Bronchial epithelial cell (primary cell): ENCODE measurements around the gene RBM6. TPM values are rescaled to one million over a fixed set of nuclear protein-coding genes. Genes with fewer than 3 reads are reported as not detected.

Experiments
- DNase-seq: peaks from one replicate; pipeline ENCODE4 v3.0.0-alpha.2; 2010; ENCODE audit warnings: low read depth
- FAIRE-seq: peaks from 2 replicates; lab custom pipeline; 2011; peaks lifted over from hg19 to GRCh38; lab: Jason Lieb, UNC
- H3K27me3 ChIP-seq: 2 replicates; pipeline ENCODE4 v1.5.1; 2011; ENCODE audit warnings: low read length; ENCODE audit not compliant: control insufficient read depth, insufficient read depth
- H3K36me3 ChIP-seq: 2 replicates; pipeline ENCODE4 v1.5.1; 2011; ENCODE audit warnings: low read length; ENCODE audit not compliant: control insufficient read depth, insufficient read depth
- H3K4me3 ChIP-seq: 2 replicates; pipeline ENCODE4 v1.5.1; 2011; ENCODE audit warnings: mild to moderate bottlenecking, low read depth, low read length, control low read depth
- total RNA-seq: library from RNA; depleted of rRNA; stranded (reverse); fragments of >200 nt; gene quantifications from 2 replicates; pipeline ENCODE4 v1.2.1, GENCODE V29; 2014
- TF ChIP-seq, protein P1 (sequence below): IDR thresholded peaks from 2 replicates; pipeline ENCODE4 v1.5.1; 2011; ENCODE audit warnings: mild to moderate bottlenecking, moderate library complexity, low read length, control low read depth, inconsistent platforms; ENCODE audit not compliant: insufficient read depth, severe bottlenecking

RBM6 gene
- total RNA-seq, 1 donor from 2014 or later: 35.5 TPM

DNA sequence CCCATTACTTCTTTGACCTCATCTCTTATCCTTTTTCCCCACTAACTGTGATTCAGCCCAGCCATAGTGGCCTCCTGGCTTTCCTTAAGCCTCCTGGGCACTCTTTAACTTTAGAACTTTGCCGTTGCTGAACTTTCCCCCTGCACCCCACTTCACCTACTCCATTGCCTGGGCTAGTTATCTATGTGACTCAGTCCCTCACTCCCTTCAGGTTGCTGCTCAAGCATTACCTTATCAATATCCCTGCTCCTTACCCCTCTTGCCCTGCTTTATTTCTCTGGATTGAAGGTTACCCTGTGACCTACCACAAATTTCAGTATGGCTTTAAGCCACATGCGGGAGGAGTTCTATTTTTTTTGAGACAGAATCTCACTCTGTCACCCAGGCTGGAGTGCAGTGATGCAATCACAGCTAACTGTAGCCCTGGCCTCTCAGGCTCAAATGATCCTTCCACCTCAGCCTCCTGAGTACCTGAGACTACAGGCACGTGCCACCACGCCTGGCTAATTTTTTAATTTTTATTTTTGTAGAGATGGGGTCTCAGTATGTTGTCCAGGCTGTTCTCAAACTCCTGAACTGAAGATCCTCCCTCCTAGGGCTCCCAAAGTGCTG lies 13.7 kb upstream of the RBM6 start:
- TF ChIP-seq, protein P1, sequence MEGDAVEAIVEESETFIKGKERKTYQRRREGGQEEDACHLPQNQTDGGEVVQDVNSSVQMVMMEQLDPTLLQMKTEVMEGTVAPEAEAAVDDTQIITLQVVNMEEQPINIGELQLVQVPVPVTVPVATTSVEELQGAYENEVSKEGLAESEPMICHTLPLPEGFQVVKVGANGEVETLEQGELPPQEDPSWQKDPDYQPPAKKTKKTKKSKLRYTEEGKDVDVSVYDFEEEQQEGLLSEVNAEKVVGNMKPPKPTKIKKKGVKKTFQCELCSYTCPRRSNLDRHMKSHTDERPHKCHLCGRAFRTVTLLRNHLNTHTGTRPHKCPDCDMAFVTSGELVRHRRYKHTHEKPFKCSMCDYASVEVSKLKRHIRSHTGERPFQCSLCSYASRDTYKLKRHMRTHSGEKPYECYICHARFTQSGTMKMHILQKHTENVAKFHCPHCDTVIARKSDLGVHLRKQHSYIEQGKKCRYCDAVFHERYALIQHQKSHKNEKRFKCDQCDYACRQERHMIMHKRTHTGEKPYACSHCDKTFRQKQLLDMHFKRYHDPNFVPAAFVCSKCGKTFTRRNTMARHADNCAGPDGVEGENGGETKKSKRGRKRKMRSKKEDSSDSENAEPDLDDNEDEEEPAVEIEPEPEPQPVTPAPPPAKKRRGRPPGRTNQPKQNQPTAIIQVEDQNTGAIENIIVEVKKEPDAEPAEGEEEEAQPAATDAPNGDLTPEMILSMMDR: no peak
- H3K27me3 ChIP-seq: no peaks in the 10 kb centered on the region
- no peak overlapping the region for H3K4me3 ChIP-seq
- peak; percentile 66 for FAIRE-seq
- H3K36me3 ChIP-seq: no peaks in the 10 kb centered on the region
- no peak for DNase-seq

DNA sequence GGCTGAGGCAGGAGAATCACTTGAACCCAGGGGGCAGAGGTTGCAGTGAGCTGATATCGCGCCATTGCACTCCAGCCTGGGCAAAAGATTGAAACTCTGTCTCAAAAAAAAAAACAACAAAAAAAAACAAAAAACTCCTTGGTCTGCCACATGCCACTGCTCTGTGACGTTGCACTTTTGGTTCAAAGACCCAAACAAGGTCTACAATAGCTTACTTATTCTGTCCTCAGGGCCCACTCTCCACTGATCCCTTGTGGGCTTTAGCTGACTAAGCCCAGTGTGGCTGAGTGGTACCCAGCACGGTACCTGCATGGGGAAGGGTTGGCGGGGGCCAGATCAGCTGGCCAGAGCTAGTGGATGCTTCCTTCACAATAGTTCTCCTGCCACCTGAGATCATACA lies 12.2 kb upstream of the RBM6 start:
- Histone ChIP-seq H3K4me3 (no peak overlapping the region), H3K36me3 (no peaks in the 10 kb centered on the region), H3K27me3 (no peaks in the 10 kb centered on the region)
- FAIRE-seq: no peak
- no peak for DNase-seq
- TF ChIP-seq, protein P1: no peak

DNA sequence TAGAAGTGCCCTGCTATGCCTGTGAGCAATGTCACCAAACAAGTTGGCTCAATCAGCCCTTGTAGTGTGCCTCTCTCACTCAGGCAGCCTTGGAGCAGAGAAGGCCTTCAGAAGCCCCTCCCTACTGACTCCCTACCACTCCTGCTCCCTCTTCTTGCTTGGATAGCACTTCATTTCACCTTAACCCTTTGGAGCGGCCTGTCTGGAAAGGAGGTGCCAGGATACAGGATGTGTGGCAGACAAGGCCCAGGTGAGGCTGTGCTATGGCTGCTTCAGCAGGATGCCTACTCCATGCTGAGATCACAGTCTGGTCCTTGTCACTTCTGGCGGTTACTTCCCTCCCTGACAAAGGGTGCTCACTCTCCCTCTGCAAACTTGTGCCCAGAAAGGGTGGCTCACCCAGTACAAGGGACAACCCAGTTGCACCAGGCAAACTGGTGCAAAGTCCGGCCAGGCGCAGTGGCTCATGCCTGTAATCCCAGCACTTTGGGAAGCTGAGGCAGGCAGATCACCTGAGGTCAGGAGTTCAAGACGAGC lies 11.4 kb upstream of the RBM6 start:
- no peaks in the 10 kb centered on the region for H3K27me3 ChIP-seq
- H3K36me3 ChIP-seq: no peaks in the 10 kb centered on the region
- FAIRE-seq (no peak), DNase-seq (peak; percentile 10)
- H3K4me3 ChIP-seq: no peak overlapping the region
- TF ChIP-seq, protein P1: no peak

DNA sequence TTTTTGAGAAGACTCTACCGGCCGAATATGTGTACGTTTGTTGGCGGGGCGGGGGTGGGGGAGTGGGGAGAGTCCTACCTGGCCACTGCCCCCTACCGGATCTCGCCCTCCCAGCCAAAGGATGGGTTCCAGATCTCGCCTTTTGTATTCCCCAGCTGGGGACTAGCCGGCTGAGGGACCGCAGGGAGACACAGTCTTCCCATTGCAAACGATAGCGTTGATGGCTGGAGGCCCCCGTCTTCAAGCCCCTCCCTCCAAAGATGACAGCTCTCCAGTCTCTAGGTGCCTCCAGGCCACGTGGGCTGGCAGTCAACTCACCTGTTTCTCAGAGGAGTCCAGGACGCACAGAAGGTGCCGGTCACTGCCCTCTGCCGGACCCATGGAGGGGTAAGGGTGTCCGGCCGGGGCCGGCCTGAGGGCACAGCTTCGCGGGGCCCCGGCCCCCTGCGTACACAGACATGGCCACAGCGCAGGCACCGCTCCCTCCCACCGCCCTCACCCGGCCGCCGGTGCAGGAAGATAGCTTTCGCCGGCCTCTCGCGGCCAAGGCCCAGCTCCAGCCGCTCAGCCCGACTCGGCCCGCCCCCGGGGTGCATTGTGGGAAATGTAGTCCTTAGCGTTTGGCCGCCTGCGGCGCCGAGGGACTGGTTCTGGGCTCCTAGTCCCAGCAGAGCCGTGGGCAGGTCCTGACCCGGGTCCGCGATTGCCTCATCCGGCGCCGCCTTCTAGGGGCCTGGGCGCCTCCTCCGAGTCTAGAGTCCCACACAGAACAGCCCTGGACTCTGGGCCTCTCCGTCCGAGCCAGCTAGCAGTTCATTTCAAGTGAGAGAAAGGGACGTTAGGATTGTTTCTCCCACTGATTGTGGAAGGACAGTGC lies 10.4 kb upstream of the RBM6 start, which contains the start of gene MON1A:
Gene MON1A (minus strand): TSS at position 521 of the 877 bp plus-strand sequence. CDS start 16,465 bp downstream, outside the sequence.
- FAIRE-seq: no peak
- TF ChIP-seq, protein P1: peak; percentile 47
- no peaks in the 10 kb centered on the region for H3K36me3 ChIP-seq
- H3K4me3 ChIP-seq: peak within 1 kb of the TSS; percentile 61
- no peaks in the 10 kb centered on the region for H3K27me3 ChIP-seq
- DNase-seq: peak; percentile 84

DNA sequence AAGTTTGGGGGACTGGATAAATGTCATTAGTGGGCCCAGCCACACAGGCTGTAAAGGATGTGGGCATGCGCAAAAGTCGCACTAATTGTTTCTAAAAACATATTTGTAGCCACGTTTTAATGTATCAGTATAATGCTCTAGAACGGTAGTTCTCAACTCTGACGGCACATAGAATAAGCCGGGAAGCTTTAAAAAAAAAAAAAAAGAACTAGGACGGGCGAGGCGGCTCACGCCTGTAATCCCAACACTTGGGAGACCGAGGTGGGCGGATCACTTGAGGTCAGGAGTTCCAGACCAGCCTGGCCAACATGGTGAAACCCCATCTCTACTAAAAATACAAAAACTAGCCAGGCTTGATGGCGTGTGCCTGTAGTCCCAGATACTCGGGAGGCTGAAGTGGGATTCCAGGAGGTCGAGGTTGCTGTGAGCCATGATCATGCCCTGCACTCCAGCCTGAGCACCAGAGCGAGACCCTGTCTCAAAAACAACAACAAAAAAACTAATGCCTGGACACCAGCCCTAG lies 9.7 kb upstream of the RBM6 start:
- H3K27me3 ChIP-seq: no peaks in the 10 kb centered on the region
- no peaks in the 10 kb centered on the region for H3K36me3 ChIP-seq
- FAIRE-seq: no peak
- peak overlapping the region; percentile 61 for H3K4me3 ChIP-seq
- TF ChIP-seq, protein P1: no peak
- DNase-seq: no peak
